DMS53 (cell line): ENCODE results near the gene CTAG1A.
"Not testable (repeated sequence)": the region's sequence is repeated elsewhere in the genome, so short reads cannot be mapped to it uniquely, and the experiment has no call there.

Experiments used
- DNase-seq: peaks from one replicate; lab custom pipeline; 2025; lab: John Stamatoyannopoulos, UW

The CTAG1A gene

DNA sequence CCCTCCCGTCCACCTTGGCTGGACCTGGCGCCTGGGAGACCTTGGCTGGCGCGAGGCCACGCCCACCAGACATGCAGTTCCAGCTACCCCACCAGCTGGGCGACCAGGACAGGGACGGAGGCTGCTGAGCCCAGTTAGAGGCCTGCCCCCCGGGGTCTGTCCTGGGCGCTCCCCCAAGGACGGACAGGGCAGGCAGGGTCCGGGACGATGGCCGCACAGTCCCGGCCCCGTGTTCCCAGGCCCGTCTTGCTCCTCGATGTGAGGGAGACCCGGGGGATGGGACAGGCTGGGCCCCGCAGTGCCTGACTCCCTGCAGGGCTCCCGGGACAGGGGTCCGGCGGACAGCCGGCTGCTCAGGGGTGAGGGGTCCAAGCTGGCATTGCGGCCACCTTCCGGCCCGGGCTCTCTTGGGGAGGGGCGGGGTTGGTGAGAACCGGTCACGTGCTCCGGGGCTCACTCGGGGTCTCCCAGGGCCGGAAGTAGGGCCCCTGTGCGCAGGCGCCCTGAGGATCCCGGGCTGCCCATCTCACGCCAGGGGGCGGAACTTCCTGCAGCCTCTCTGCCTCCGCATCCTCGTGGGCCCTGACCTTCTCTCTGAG is at the start of gene CTAG1A:
CTAG1A (plus strand) TSS at position 549 of the 599 bp plus-strand sequence. CDS start 74 bp downstream, outside the sequence.
- DNase-seq: not testable (repeated sequence)

DNA sequence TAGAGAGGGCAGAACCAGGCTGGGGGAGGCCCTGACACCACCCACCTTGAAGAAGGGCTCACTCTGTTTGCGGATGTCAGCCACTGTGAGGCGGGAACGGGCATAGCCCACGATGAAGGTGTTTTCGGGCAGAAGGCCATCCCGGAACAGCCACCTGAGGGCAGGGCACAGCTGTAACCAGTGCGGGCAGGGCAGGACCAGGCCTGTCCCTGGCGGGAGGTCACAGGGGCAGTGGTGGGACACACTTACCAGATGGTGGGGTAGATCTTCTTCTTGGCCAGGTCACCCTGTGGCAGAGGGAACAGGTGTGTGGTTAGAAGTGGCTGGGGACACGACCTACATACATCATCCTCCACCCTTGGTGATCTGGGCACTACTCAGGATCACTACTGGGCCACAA is 49.0 kb upstream of the CTAG1A start:
- no peak for DNase-seq

DNA sequence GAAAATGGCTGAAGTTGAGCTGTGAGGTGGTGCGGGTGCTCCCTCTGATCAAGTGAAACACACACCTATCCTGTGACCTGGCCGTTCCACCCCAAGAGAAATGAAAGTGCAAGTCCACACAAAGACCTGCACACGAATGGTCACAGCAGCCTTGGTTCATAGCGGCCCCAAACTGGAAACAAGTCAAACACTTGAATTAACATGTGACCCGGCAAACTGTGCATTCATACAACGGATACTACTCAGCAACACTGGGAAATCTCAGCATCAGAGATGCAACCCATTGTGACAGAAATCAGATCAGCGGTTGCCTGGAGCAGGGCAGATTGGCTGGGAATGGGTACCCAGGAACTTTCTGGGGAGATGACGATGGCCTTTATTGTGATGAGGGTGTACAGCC is 45.9 kb upstream of the CTAG1A start:
- peak; percentile 82 for DNase-seq

DNA sequence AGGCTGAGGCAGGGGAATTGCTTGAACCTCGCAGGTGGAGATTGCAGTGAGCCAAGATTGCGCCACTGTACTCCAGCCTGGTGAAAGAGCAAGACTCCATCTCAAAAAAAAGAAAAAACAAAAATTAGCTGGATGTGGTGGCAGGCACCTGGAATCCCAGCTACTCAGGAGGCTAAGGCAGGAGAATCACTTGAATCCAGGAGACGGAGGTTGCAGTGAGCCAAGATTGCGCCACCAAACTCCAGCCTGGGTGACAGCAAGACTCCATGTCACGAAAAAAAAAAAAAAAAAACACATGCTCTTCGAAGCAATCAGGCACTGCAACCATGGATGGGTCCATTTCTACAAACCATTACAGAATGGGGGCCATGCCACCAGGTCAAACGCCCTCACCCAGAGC is 44.6 kb upstream of the CTAG1A start:
- not testable (repeated sequence) for DNase-seq

DNA sequence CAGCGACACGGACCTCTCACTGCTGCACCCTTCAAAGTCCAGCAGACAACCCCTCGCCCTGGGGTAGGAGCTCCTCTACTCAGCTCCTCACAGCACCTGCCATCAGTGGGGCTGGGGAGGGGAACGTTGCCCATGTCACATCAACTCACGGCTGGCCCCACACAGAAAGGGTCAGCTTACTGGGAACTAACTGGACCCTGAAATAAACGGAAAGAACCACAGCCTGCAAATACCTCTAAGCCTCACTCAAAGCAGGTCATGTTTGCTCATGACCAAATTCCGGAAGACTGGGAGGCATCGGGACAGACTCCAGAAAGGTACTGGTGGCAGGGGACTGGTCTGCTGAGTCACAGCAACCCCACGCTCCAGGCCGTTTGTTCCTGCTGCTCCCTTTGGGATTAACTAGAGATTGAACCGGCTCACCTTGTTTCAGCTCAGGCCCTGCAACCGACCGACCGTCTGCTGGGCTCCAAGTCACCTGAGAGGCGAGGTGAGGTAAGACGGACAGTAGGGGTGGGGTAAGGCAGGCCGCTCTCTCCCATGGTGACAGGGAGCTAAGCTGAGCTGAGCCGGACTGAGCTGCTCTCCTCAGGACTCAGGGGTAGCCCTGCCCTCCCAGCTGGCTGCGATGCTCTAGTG is 43.9 kb upstream of the CTAG1A start:
- peak; percentile 88 for DNase-seq

DNA sequence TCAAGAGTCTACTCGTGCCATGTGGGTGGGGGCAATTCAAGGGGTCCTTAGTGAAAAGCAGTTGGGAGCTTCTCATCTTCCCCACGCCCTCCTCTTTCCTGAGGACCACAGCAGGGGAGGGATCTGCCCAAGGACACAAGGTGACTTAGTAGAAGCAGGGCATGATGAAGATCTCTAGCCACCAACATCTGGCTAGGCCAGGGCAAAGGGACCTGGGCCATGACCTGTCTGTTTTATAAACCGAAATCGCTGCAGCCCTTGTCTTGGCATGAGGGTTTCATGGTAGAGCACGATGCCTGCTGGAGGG is 43.4 kb upstream of the CTAG1A start:
- DNase-seq: no peak

DNA sequence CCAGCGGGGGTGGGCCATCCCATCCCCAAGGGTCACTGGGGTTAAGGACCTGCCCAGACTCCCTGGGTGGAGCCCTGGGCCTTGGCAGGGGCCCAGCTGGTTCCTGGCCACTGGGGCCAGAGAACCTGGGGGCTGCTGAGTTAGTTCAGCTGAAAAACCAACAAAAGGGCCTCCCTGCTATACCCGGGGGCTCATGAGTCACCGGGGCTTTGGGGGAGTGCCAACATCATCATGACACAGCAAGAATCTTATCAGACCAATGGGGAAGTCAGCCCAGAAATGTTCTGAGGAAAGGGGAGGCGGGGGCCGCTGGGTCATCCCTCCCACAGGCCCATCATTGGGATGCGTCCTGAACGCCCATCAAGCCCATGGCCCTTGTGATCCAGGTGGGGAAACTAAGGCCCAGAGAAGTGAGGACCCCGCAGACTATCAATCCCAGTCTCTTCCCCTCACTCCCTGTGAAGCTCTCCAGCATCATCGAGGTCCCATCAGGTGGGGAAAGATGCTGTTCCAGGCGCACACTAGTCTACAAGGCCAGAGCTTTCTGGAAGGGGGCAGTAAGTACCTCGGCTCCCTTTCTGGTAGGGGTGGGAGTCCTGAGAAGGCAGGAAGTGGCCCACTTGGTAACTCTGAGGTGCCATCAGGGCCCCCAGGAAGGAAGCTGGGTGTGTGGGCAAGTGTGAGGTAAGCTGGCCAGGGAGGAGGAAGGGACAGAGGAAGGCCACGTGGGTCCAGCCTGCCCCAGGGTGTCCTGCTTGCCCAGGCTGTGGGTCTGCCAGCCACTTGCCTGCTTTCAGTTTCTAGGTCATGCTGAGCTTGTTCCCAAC is 42.8 kb upstream of the CTAG1A start:
- DNase-seq: peak; percentile 81

DNA sequence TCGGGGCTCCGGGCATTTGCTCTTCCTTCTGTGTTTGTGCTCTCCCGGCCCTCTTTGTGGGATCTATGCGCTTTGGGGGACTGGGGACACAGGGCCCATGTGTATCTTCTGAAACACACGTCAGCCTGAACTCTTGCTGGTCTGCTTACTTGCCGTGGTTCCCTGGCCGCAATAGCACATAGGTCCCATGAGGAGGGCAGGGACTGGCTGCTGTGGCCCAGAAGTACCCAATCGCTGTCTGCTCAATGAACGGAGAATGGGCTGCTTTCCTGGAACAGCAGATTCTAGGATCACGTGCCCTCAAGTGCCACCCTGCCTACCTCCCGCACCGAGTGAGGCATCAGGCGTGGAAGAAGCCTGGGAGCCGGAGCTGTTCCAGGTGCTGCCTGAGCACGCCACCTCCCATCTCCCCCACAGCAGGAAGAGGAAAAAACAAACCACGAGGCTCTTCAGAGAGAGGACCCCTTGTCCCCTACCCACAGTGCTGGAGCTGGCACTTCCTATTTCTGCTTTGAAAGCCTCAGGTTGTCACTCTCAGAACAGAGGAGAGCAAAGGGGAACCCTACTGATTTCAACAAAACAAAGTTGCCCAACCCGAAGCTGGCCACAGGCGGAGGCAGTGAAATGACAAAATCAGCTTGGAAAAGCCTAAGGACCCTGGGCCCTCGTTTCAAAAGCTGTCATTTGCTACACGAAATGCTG is 42.1 kb upstream of the CTAG1A start:
- peak; percentile 82 for DNase-seq

DNA sequence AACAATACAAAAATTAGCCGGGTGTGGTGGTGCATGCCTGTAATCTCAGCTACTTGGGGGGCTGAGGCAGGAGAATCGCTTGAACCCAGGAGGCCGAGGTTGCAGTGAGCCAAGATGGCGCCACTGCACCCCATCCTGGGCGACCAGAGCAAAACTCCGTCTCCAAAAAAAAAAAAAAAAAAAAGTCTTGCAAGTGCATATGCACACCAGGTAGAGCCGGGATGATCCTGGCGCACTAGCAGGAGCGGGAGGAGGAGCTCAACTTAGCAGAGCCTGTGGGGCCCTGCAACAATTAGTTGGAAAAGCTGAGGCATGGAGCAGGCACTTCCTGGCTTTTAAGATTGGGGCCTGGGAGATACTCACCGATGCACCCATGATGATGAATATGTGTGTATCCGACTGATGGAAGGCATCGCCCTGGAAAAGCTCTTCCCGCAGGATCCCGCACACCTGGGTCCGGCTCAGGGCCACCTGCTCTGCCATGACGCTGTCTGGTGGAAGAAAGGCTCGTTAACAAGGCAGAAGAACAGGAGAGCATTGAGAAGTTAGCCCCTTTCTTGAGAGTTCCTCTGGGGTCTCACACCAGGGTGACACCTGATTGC is 39.2 kb upstream of the CTAG1A start:
- DNase-seq: peak; percentile 20

DNA sequence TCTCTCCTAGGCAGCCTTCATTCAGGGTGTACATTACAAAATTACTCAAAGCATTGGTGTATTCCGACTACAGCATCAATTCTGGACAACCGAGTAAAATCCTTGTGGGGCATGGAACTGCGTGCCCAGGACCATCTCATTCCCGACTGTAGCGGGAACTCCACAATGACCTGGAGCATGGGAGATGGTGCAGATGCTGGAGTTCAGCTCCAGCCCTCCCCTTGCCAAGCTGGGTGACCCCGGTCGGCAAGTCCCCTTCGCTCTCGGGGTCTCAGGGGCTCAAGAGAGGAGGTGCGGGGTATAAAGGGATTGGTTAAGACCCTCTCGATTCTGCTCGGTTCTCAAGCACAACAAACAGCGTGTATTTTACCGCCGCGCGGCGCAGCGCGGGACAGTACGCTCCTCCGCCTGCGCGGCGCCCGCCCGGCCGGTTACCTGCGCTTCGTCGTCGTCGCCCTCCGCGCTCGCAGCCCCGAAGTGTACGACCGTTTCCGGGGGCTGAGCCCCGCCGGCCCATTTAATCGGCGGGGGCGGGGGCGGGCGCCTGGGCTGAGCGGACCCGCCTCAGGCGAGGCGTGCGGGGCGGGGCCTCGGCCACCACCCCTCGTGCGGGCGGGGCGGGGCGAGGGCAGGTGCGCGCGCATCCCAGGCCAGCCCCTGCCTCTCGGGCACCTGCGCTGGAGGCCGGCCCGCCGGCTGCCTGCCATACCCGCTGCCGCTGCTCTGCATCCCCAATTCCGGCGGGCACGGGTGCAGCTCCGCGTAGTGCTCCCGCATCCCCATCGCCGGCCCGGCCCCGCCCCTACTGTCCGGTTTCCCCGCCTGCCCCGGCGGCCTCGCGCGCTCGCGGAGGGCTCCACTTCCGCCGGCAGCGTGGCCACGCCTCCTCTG is 38.3 kb upstream of the CTAG1A start, which contains the start of gene G6PD:
G6PD (minus strand) TSS at position 493 of the 891 bp plus-strand sequence. CDS start 691 bp downstream, outside the sequence.
- peak; percentile 88 for DNase-seq

DNA sequence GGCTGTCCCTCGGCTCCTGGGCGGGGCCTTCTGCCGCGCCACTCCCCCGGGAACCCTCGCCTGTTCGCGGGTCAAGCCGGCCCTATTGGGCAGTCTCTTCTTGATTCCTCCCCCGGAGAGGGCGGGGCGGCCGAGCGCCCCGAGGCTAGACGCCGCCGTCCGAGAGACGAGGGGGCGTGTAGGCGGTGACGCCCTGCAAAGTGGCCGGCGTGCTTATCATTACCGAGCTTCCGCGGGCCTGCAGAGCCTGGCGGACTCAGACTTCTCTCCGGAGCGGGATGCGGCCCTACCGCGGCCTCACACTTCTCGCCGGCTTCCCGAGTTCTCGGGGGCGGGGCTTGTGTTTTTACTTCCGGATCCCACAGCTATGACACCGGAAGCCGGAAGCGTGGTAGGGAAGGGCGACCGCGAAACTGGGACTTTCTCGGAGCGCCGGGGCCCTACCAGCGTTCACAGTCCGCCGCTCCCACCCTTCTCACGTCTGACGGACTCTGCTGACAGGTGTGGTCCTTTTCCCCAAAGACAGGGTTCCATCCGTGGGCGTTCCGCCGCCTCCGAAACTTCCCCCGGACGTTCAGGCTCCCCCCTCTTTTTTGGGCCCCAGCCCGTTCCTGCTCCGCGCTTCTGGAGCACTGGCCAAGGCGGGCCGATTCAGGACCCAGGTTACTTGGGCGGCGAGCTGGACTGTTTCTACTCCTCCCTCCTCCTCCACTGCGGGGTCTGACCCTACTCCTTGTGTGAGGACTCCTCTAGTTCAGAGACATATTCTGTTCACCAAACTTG is 37.5 kb upstream of the CTAG1A start, which contains the start of gene IKBKG:
IKBKG (plus strand) TSS at position 376 of the 783 bp plus-strand sequence. CDS start 4,383 bp downstream, outside the sequence.
- peak; percentile 96 for DNase-seq

DNA sequence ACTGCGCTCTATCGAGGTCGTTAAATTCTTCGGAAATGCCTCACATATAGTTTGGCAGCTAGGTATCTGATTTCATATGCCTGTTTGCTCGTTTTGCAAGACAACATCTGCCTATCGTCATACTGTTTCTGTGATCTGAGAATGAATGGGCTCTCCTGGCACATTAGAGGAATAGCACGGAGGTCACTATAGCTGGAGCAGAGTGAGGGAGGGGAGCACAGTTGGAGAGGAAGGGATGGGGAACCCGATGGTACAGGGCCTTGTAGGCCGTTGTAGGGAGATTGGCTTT is 37.0 kb upstream of the CTAG1A start:
- DNase-seq: peak; percentile 49

DNA sequence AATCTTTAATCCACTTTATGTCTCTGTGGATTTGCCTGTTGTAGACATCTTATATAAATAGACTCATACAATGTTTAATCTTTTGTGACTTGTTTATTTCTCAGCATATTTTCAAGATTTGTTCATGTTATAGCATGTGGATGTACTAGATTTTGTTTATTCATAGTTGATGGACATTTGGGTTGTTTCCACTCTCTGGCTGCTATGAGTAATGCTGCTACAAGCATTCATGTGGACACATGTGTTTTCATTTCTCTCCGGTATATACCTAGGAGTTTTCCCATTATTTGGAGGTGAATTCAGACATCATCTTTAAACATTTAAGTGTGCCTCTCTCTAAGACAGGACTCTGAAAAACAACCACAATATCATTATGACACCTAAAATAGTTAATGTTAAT is 35.2 kb upstream of the CTAG1A start:
- no peak for DNase-seq

DNA sequence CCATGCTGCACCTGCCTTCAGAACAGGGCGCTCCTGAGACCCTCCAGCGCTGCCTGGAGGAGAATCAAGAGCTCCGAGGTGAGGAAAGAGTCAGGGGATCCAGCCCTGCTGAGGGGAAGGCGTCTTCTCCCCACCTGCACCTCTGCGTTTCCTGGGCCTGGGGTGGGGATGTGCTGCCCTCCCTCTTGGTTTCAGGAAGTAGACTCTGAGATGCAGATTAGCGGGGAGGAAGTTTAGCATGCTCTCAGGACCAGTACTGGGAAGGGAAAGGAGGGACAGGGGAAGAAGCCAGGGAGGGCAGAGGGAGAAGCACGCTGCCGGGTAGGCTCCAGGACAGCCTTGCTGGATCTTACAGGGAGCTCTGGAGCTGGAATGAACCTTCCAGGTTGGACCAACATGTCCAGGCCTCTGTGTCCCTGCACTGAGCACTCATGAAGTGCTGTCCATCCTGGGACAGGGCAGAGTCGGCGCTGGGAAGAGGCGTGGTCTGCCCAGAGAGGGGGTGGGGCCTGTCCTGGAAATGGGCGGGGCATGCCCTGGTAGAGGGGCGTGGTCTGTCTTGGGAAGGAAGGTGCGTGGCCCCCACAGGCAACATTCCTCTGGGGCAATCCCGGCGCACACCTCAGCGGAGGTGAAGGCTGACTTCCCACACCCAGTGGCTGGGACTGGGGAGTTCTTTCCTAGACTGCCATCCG is 32.7 kb upstream of the CTAG1A start:
- not testable (repeated sequence) for DNase-seq

DNA sequence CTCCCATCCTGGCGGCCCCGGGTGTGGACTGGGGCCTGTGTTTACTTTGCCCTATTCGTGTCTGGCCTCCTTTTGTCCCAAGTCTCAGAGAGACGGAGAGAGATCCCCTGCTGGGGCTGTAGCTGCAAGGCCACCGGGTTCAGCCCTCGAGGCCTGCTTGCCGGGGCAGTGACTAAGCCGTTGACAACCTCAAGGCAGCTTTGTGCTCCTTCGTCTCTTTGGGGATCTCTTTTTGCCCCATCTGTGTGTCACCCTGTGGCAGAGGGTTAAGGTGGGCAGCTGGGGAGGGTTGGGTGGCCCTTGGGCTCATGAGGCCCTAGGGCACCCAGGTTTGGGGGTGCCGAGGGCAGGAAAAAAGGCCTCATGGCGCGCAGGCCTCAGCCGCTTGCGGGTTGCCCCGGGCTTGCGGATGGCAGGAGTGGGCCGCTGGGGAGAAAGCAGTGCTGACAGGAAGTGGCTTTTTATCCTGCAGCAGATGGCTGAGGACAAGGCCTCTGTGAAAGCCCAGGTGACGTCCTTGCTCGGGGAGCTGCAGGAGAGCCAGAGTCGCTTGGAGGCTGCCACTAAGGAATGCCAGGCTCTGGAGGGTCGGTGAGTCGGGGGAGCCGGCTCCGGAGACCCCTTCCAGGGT is 26.8 kb upstream of the CTAG1A start:
- not testable (repeated sequence) for DNase-seq

DNA sequence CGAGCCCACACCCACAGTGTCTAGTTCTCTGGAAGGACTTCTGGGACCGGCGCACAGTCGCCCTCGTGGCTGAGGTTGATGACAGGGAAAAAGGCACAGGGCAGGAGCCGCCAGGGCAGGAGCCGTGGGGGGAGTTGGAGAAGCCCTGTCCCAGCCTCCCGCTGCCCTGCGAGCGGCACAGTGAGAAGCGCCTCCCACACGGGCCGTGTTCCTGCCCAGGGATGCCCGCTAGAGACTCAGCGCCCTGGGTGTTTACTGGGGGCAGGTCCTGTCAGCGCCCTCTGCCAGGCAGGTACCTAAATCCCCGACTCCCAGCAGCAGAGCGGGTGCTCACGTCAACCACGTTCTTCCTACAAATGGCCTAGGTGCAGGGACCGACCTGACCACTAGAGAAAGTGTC is 26.0 kb upstream of the CTAG1A start:
- DNase-seq: not testable (repeated sequence)

DNA sequence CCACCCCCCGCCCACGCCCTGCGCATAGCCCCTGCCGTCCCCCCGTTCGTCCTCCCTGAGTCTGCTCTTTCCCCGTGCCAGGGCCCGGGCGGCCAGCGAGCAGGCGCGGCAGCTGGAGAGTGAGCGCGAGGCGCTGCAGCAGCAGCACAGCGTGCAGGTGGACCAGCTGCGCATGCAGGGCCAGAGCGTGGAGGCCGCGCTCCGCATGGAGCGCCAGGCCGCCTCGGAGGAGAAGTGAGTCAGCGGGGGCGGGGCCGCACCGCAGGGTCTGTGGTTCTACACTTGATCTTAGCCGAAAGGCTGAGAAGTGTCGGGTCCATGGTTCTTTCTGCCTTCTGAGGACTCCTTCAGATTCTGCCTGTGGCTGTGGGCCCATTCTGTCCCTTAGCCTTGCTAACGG is 24.6 kb upstream of the CTAG1A start:
- DNase-seq: not testable (repeated sequence)

DNA sequence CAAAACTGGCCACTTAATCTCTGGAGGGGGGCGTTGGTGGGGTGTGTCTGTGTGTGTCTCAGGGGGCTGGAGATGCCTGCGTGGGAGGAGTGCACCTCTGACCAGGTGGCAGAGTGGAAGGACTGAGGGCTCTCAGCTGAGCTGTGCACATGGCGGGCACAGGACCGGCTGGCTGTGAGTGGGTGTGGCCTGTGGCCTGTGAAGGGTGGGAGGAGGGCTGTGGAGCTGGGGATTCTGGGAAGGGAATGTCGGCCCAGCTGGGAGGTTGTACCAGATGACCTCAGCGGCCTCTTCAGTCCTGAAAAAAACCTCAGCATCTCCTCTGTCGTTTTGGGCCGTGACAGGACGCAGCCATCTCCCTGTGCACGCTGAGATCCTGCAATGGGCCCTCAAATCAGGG is 22.6 kb upstream of the CTAG1A start:
- not testable (repeated sequence) for DNase-seq

DNA sequence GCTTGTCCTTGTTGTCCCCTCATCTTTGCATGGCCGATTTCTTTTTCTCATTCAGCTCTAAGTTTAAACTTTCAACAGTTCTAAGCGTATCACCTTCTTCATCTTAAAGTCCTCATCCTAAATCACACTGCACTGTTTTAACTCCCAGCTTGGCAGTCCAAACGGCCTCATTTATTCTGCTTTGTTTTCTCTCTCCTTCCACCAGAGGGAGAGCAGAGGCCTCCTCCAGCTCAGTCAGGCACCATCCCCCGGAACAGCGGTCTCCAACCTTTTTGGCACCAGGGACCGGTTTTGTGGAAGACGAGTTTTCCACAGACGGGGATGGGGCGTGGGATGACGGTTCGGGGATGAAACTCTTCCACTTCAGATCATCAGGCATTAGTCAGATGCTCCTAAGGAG is 14.6 kb upstream of the CTAG1A start:
- DNase-seq: not testable (repeated sequence)
